ENCODE measurements around the gene ELAVL4. TPM values are rescaled to one million over a fixed set of nuclear protein-coding genes. Genes with fewer than 3 reads are reported as not detected.

The ELAVL4 gene
- total and polyA plus RNA-seq, 5 donors from 2014 or later, result not detected

- no peak overlapping the region for H3K27ac ChIP-seq (ENCODE audit: insufficient read depth, low read length, poor library complexity, severe bottlenecking)
- H3K4me1 ChIP-seq (ENCODE audit: control insufficient read depth, insufficient read depth, low read length, poor library complexity, severe bottlenecking), result no peaks in the 10 kb centered on the region
- no peak overlapping the region for H3K4me3 ChIP-seq (ENCODE audit: low read depth, low read length)
- Mint-ChIP-seq H3K4me3 (no peak overlapping the region), H3K27ac (no peak overlapping the region), H3K27me3 (no peaks in the 10 kb centered on the region), H3K4me1 (no peaks in the 10 kb centered on the region), H3K36me3 (no peaks in the 10 kb centered on the region), H3K9me3 (no peaks in the 10 kb centered on the region)
- no peaks in the 10 kb centered on the region for H3K36me3 ChIP-seq (ENCODE audit: control insufficient read depth, insufficient read depth, low read length)
- H3K27me3 ChIP-seq (ENCODE audit: control insufficient read depth, insufficient read depth, low read length), result no peaks in the 10 kb centered on the region
- no peak for ATAC-seq (ENCODE audit: low read depth in 2 of 2)
- no peak for DNase-seq
- H3K9me3 ChIP-seq (ENCODE audit: control insufficient read depth in 2 of 2, low read length in 2 of 2), result no peaks in the 10 kb centered on the region
These were observed 65.4 kb downstream of the ELAVL4 start for GRCh38 chr1:50174101-50174500.

GRCh38 chr1:50175719-50176639, 67.3 kb downstream of the ELAVL4 start:
- Mint-ChIP-seq H3K27ac (no peak overlapping the region), H3K9me3 (no peaks in the 10 kb centered on the region), H3K36me3 (no peaks in the 10 kb centered on the region), H3K4me1 (no peaks in the 10 kb centered on the region), H3K4me3 (no peak overlapping the region), H3K27me3 (no peaks in the 10 kb centered on the region)
- Histone ChIP-seq H3K4me1 (ENCODE audit: control insufficient read depth, insufficient read depth, low read length, poor library complexity, severe bottlenecking) (no peaks in the 10 kb centered on the region), H3K4me3 (ENCODE audit: low read depth, low read length) (no peak overlapping the region), H3K27ac (ENCODE audit: insufficient read depth, low read length, poor library complexity, severe bottlenecking) (no peak overlapping the region), H3K27me3 (ENCODE audit: control insufficient read depth, insufficient read depth, low read length) (no peaks in the 10 kb centered on the region), H3K36me3 (ENCODE audit: control insufficient read depth, insufficient read depth, low read length) (no peaks in the 10 kb centered on the region), H3K9me3 (ENCODE audit: control insufficient read depth in 2 of 2, low read length in 2 of 2) (no peaks in the 10 kb centered on the region)
- DNase-seq (no peak), ATAC-seq (ENCODE audit: low read depth in 2 of 2) (no peak)

GRCh38 chr1:50177994-50178393, 69.3 kb downstream of the ELAVL4 start:
- Histone ChIP-seq H3K4me1 (ENCODE audit: control insufficient read depth, insufficient read depth, low read length, poor library complexity, severe bottlenecking) (no peaks in the 10 kb centered on the region), H3K27ac (ENCODE audit: insufficient read depth, low read length, poor library complexity, severe bottlenecking) (no peak overlapping the region), H3K36me3 (ENCODE audit: control insufficient read depth, insufficient read depth, low read length) (no peaks in the 10 kb centered on the region), H3K27me3 (ENCODE audit: control insufficient read depth, insufficient read depth, low read length) (no peaks in the 10 kb centered on the region), H3K4me3 (ENCODE audit: low read depth, low read length) (no peak overlapping the region), H3K9me3 (ENCODE audit: control insufficient read depth in 2 of 2, low read length in 2 of 2) (no peaks in the 10 kb centered on the region)
- DNase-seq (no peak), ATAC-seq (ENCODE audit: low read depth in 2 of 2) (no peak)
- no peak overlapping the region for H3K4me3 Mint-ChIP-seq
- H3K27me3 Mint-ChIP-seq, result no peaks in the 10 kb centered on the region
- H3K27ac Mint-ChIP-seq, result no peak overlapping the region
- H3K36me3 Mint-ChIP-seq, result no peaks in the 10 kb centered on the region
- no peaks in the 10 kb centered on the region for H3K4me1 Mint-ChIP-seq
- no peaks in the 10 kb centered on the region for H3K9me3 Mint-ChIP-seq

- Histone ChIP-seq H3K27me3 (ENCODE audit: control insufficient read depth, insufficient read depth, low read length) (no peaks in the 10 kb centered on the region), H3K36me3 (ENCODE audit: control insufficient read depth, insufficient read depth, low read length) (no peaks in the 10 kb centered on the region), H3K4me3 (ENCODE audit: low read depth, low read length) (no peak overlapping the region), H3K9me3 (ENCODE audit: control insufficient read depth in 2 of 2, low read length in 2 of 2) (no peaks in the 10 kb centered on the region), H3K27ac (ENCODE audit: insufficient read depth, low read length, poor library complexity, severe bottlenecking) (no peak overlapping the region), H3K4me1 (ENCODE audit: control insufficient read depth, insufficient read depth, low read length, poor library complexity, severe bottlenecking) (no peaks in the 10 kb centered on the region)
- no peak overlapping the region for H3K4me3 Mint-ChIP-seq
- H3K27ac Mint-ChIP-seq, result no peak overlapping the region
- H3K4me1 Mint-ChIP-seq, result no peaks in the 10 kb centered on the region
- DNase-seq (no peak), ATAC-seq (ENCODE audit: low read depth in 2 of 2) (no peak)
- no peaks in the 10 kb centered on the region for H3K27me3 Mint-ChIP-seq
- peaks cover 0 to 1% (median 0%) of the 10 kb centered on the region in 7 donors for H3K9me3 Mint-ChIP-seq
- H3K36me3 Mint-ChIP-seq, result no peaks in the 10 kb centered on the region
These were observed 70.9 kb downstream of the ELAVL4 start for GRCh38 chr1:50179639-50180038.

- no peaks in the 10 kb centered on the region for H3K4me1 ChIP-seq (ENCODE audit: control insufficient read depth, insufficient read depth, low read length, poor library complexity, severe bottlenecking)
- Mint-ChIP-seq H3K36me3 (no peaks in the 10 kb centered on the region), H3K4me1 (no peaks in the 10 kb centered on the region), H3K27me3 (no peaks in the 10 kb centered on the region), H3K4me3 (no peak overlapping the region), H3K9me3 (peaks cover 0 to 1% (median 0%) of the 10 kb centered on the region in 7 donors), H3K27ac (no peak overlapping the region)
- H3K4me3 ChIP-seq (ENCODE audit: low read depth, low read length), result no peak overlapping the region
- H3K36me3 ChIP-seq (ENCODE audit: control insufficient read depth, insufficient read depth, low read length), result no peaks in the 10 kb centered on the region
- H3K27me3 ChIP-seq (ENCODE audit: control insufficient read depth, insufficient read depth, low read length), result no peaks in the 10 kb centered on the region
- DNase-seq (no peak), ATAC-seq (ENCODE audit: low read depth in 2 of 2) (no peak)
- H3K9me3 ChIP-seq (ENCODE audit: control insufficient read depth in 2 of 2, low read length in 2 of 2), result no peaks in the 10 kb centered on the region
- H3K27ac ChIP-seq (ENCODE audit: insufficient read depth, low read length, poor library complexity, severe bottlenecking), result no peak overlapping the region
These were observed 71.6 kb downstream of the ELAVL4 start for GRCh38 chr1:50180367-50180766.

GRCh38 chr1:50181027-50181663, 72.4 kb downstream of the ELAVL4 start:
- H3K27me3 Mint-ChIP-seq, result peaks cover 4% of the 10 kb centered on the region
- no peak overlapping the region for H3K27ac Mint-ChIP-seq
- ATAC-seq (ENCODE audit: low read depth in 2 of 2), result no peak

GRCh38 chr1:50183378-50184133, 74.8 kb downstream of the ELAVL4 start:
- no peaks in the 10 kb centered on the region for H3K4me1 ChIP-seq (ENCODE audit: control insufficient read depth, insufficient read depth, low read length, poor library complexity, severe bottlenecking)
- Mint-ChIP-seq H3K27me3 (peaks cover 5% of the 10 kb centered on the region), H3K4me3 (no peak overlapping the region), H3K36me3 (no peaks in the 10 kb centered on the region), H3K4me1 (no peaks in the 10 kb centered on the region), H3K27ac (no peak overlapping the region), H3K9me3 (peaks cover 0 to 1% (median 0%) of the 10 kb centered on the region in 7 donors)
- no peaks in the 10 kb centered on the region for H3K36me3 ChIP-seq (ENCODE audit: control insufficient read depth, insufficient read depth, low read length)
- no peak overlapping the region for H3K4me3 ChIP-seq (ENCODE audit: low read depth, low read length)
- DNase-seq (no peak), ATAC-seq (ENCODE audit: low read depth in 2 of 2) (no peak)
- no peaks in the 10 kb centered on the region for H3K9me3 ChIP-seq (ENCODE audit: control insufficient read depth in 2 of 2, low read length in 2 of 2)
- H3K27me3 ChIP-seq (ENCODE audit: control insufficient read depth, insufficient read depth, low read length), result no peaks in the 10 kb centered on the region
- H3K27ac ChIP-seq (ENCODE audit: insufficient read depth, low read length, poor library complexity, severe bottlenecking), result no peak overlapping the region

More at GRCh38 chr1:50181027-50181663, 72.4 kb downstream of the ELAVL4 start:
- H3K36me3 Mint-ChIP-seq, result no peaks in the 10 kb centered on the region
- Histone ChIP-seq H3K36me3 (ENCODE audit: control insufficient read depth, insufficient read depth, low read length) (no peaks in the 10 kb centered on the region), H3K4me1 (ENCODE audit: control insufficient read depth, insufficient read depth, low read length, poor library complexity, severe bottlenecking) (no peaks in the 10 kb centered on the region), H3K4me3 (ENCODE audit: low read depth, low read length) (no peak overlapping the region), H3K27me3 (ENCODE audit: control insufficient read depth, insufficient read depth, low read length) (no peaks in the 10 kb centered on the region), H3K9me3 (ENCODE audit: control insufficient read depth in 2 of 2, low read length in 2 of 2) (no peaks in the 10 kb centered on the region), H3K27ac (ENCODE audit: insufficient read depth, low read length, poor library complexity, severe bottlenecking) (no peak overlapping the region)
- peaks cover 0 to 1% (median 0%) of the 10 kb centered on the region in 7 donors for H3K9me3 Mint-ChIP-seq
- H3K4me1 Mint-ChIP-seq, result no peaks in the 10 kb centered on the region
- no peak overlapping the region for H3K4me3 Mint-ChIP-seq
- DNase-seq, result no peak
